GM23338 (cell line): ENCODE data around the gene TUBB.

Experiments used
- CTCF ChIP-seq, 2 experiments: fragments of 200-600 bp in 1 of 2; sonication (generic) in 1 of 2; conservative IDR thresholded peaks; 2 replicates each; pipeline versions ENCODE4 v1.5.1 to v1.6.1; 2016 to 2017; ENCODE audit warnings: antibody characterized with exemption in 2 of 2, low read depth in 2 of 2, mild to moderate bottlenecking in 2 of 2, moderate library complexity in 1 of 2
- EZH2 ChIP-seq: fragments of 200-600 bp; sonication (generic); IDR thresholded peaks from one replicate; pipeline ENCODE4 v1.8.0; 2017; ENCODE audit warnings: antibody characterized with exemption, mild to moderate bottlenecking, low read depth; ENCODE audit not compliant: unreplicated experiment
- EZH2phosphoT487 ChIP-seq: fragments of 200-600 bp; sonication (generic); IDR thresholded peaks from one replicate; pipeline ENCODE4 v1.8.1; 2018; ENCODE audit warnings: antibody characterized with exemption; ENCODE audit not compliant: unreplicated experiment
- STAT1 ChIP-seq: IDR thresholded peaks from one replicate; pipeline ENCODE4 v1.6.1; 2016; ENCODE audit warnings: antibody characterized with exemption; ENCODE audit not compliant: unreplicated experiment

- TF ChIP-seq CTCF (conservative IDR thresholded peaks at IDR 0.05; ENCODE audit: low read depth in 2 of 2) (no peak), EZH2 (no peak), EZH2phosphoT487 (no peak), STAT1 (no peak)
Observed at GRCh38 chr6:30748851-30749540, 28.8 kb downstream of the TUBB start.
